OCI-LY7 (cell line): ENCODE results near the gene AFDN. TPM values are rescaled to one million over a fixed set of nuclear protein-coding genes. Genes with fewer than 3 reads are reported as not detected.

Experiments used
- BruUV-seq: library from RNA; stranded (reverse); fragments of 400-500 nt; replicated peaks from 2 replicates; lab custom pipeline; 2021; lab: Mats Ljungman, UMichigan
- CTCF ChIA-PET: fragments of 300-600 bp; sonication (Branson Sonifier 250); formaldehyde crosslinking; loops from one replicate; lab custom pipeline; 2022; ENCODE audit warnings: antibody characterized with exemption; ENCODE audit not compliant: unreplicated experiment; lab: Charles Lee
- POLR2A ChIA-PET: fragments of 300-600 bp; sonication (Branson Sonifier 250); formaldehyde crosslinking; loops from one replicate; lab custom pipeline; 2022; ENCODE audit warnings: antibody characterized with exemption; lab: Charles Lee
- DNase-seq: peaks from one replicate; pipeline ENCODE4 v3.0.0-alpha.2; 2015; ENCODE audit warnings: low spot score
- H2AFZ ChIP-seq: fragments of 200-600 bp; sonication (generic), shearing (Covaris generic); 2 replicates; pipeline ENCODE4 v1.6.1; 2014; ENCODE audit warnings: mild to moderate bottlenecking, antibody characterized with exemption, low read length, moderate library complexity
- H3K27ac ChIP-seq: fragments of 200-600 bp; sonication (generic); 2 replicates; pipeline ENCODE4 v1.5.1; 2014; ENCODE audit warnings: mixed run types, low read depth, mild to moderate bottlenecking, moderate library complexity, low read length, inconsistent platforms; ENCODE audit not compliant: poor library complexity, severe bottlenecking
- H3K36me3 ChIP-seq: fragments of 200-600 bp; sonication (generic); 2 replicates; pipeline ENCODE4 v1.6.1; 2014; ENCODE audit warnings: mild to moderate bottlenecking, antibody characterized with exemption, low read length, moderate library complexity, mixed read lengths; ENCODE audit not compliant: insufficient read depth
- H3K4me1 ChIP-seq: fragments of 200-600 bp; sonication (generic); 2 replicates; pipeline ENCODE4 v1.5.1; 2014; ENCODE audit warnings: mild to moderate bottlenecking, low read length; ENCODE audit not compliant: insufficient read depth, poor library complexity, severe bottlenecking
- H3K4me2 ChIP-seq: fragments of 200-600 bp; sonication (generic); 2 replicates; pipeline ENCODE4 v1.6.1; 2014; ENCODE audit warnings: mild to moderate bottlenecking, low read length
- H3K4me3 ChIP-seq: fragments of 200-600 bp; sonication (generic); 2 replicates; pipeline ENCODE4 v1.5.1; 2014; ENCODE audit warnings: mild to moderate bottlenecking, low read depth, low read length; ENCODE audit not compliant: poor library complexity, severe bottlenecking
- H3K79me2 ChIP-seq: fragments of 200-600 bp; sonication (generic); 2 replicates; pipeline ENCODE4 v1.6.1; 2016; ENCODE audit warnings: low read depth, mild to moderate bottlenecking, low read length, moderate library complexity, mixed read lengths; ENCODE audit not compliant: insufficient read depth
- H3K9me2 ChIP-seq: fragments of 200-600 bp; sonication (generic); 2 replicates; pipeline ENCODE4 v1.6.1; 2016; ENCODE audit warnings: mild to moderate bottlenecking, low read length, mixed read lengths; ENCODE audit not compliant: insufficient read depth
- H3K9me3 ChIP-seq: fragments of 200-600 bp; sonication (generic); 2 replicates; pipeline ENCODE4 v1.6.1; 2014; ENCODE audit warnings: mild to moderate bottlenecking, mixed run types, low read length, mixed read lengths
- H4K20me1 ChIP-seq: fragments of 200-600 bp; sonication (generic); 2 replicates; pipeline ENCODE4 v1.6.1; 2014; ENCODE audit warnings: mild to moderate bottlenecking, antibody characterized with exemption, low read length, moderate library complexity, mixed read lengths; ENCODE audit not compliant: insufficient read depth
- EZH2phosphoT487 ChIP-seq: fragments of 200-600 bp; sonication (generic); IDR thresholded peaks from 2 replicates; pipeline ENCODE4 v1.6.1; 2018; ENCODE audit warnings: low read depth, borderline replicate concordance, mild to moderate bottlenecking, mixed run types, antibody characterized with exemption, low read length, moderate library complexity, mixed read lengths
- intact Hi-C: fragments of 100-400 bp; cut with micrococcal nuclease; formaldehyde crosslinking; loops from one replicate; pipeline ENCODE4 v1.10.0; 2022; ENCODE audit not compliant: unreplicated experiment
- total RNA-seq, 2 experiments: library from RNA; depleted of rRNA in 1 of 2; stranded (reverse); fragments of >200 nt in 1 of 2; shearing (Covaris generic) in 1 of 2; gene quantifications; 2 replicates each; pipeline ENCODE4 v1.2.3, GENCODE V29; 2014 to 2022
- TF ChIP-seq, protein P1 (sequence below): fragments of 200-600 bp; sonication (generic); conservative IDR thresholded peaks from 2 replicates; pipeline ENCODE4 v1.5.1; 2014; ENCODE audit warnings: mild to moderate bottlenecking, antibody characterized with exemption, low read length, moderate library complexity, mixed read lengths

Gene AFDN
- total RNA-seq, 2 experiments from 2014 or later, result 43.6 to 71.6 TPM

- Histone ChIP-seq H3K9me3 (no peaks in the 10 kb centered on the region), H3K27ac (no peak overlapping the region), H3K79me2 (no peaks in the 10 kb centered on the region), H3K36me3 (no peaks in the 10 kb centered on the region), H3K4me2 (no peak overlapping the region), H3K4me3 (no peak overlapping the region), H3K9me2 (no peaks in the 10 kb centered on the region), H3K4me1 (no peaks in the 10 kb centered on the region), H2AFZ (no peak overlapping the region), H4K20me1 (no peaks in the 10 kb centered on the region)
- ChIA-PET CTCF (no interaction called here), POLR2A (no interaction called here)
- intact Hi-C loops, result no loop called here
- BruUV-seq, result no TSS peak
- TF ChIP-seq, protein P1, sequence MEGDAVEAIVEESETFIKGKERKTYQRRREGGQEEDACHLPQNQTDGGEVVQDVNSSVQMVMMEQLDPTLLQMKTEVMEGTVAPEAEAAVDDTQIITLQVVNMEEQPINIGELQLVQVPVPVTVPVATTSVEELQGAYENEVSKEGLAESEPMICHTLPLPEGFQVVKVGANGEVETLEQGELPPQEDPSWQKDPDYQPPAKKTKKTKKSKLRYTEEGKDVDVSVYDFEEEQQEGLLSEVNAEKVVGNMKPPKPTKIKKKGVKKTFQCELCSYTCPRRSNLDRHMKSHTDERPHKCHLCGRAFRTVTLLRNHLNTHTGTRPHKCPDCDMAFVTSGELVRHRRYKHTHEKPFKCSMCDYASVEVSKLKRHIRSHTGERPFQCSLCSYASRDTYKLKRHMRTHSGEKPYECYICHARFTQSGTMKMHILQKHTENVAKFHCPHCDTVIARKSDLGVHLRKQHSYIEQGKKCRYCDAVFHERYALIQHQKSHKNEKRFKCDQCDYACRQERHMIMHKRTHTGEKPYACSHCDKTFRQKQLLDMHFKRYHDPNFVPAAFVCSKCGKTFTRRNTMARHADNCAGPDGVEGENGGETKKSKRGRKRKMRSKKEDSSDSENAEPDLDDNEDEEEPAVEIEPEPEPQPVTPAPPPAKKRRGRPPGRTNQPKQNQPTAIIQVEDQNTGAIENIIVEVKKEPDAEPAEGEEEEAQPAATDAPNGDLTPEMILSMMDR, result no peak
- no peak for TF ChIP-seq EZH2phosphoT487
- no peak for DNase-seq
These were observed 24.4 kb upstream of the AFDN start for GRCh38 chr6:167802339-167802738.

DNA sequence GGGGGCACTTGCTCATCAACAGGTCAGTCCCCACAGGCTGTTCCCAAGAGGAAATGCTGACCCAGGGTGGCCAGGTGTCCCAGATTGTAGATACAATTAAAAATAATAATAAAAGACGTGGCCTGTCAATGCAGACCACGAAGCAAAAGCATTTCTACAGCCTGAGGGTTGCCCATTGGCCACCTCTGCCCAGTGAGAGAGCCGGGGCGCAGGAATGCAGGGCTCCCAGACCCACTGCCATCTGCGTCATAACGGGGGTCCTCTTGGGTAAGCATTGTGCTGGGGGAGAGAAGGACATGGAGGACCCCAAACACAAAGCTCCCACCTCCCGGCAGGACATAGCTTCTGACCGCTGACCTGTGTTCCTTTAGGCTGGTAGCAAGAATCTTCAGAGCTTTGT is 22.9 kb upstream of the AFDN start:
- Histone ChIP-seq H3K36me3 (no peaks in the 10 kb centered on the region), H4K20me1 (no peaks in the 10 kb centered on the region), H3K9me3 (no peaks in the 10 kb centered on the region), H3K4me2 (no peak overlapping the region), H3K4me3 (no peak overlapping the region), H3K9me2 (no peaks in the 10 kb centered on the region), H2AFZ (no peak overlapping the region), H3K79me2 (no peaks in the 10 kb centered on the region), H3K4me1 (no peaks in the 10 kb centered on the region), H3K27ac (no peak overlapping the region)
- TF ChIP-seq, protein P1, result no peak
- TF ChIP-seq EZH2phosphoT487, result no peak
- POLR2A ChIA-PET, result no interaction called here
- BruUV-seq, result no TSS peak
- intact Hi-C loops, result no loop called here
- DNase-seq, result no peak
- CTCF ChIA-PET, result no interaction called here

GRCh38 chr6:167804281-167805013 is 22.3 kb upstream of the AFDN start:
- Histone ChIP-seq H3K9me3 (no peaks in the 10 kb centered on the region), H3K9me2 (no peaks in the 10 kb centered on the region), H4K20me1 (no peaks in the 10 kb centered on the region), H3K4me1 (no peaks in the 10 kb centered on the region), H3K27ac (no peak overlapping the region), H3K4me3 (no peak overlapping the region), H2AFZ (no peak overlapping the region), H3K79me2 (no peaks in the 10 kb centered on the region), H3K36me3 (no peaks in the 10 kb centered on the region), H3K4me2 (no peak overlapping the region)
- ChIA-PET POLR2A (interaction anchor here (1.0 kb wide), 1 partner anchor 15 kb away, joined by 5 read pairs; no protein-coding TSS in a partner anchor), CTCF (no interaction called here)
- TF ChIP-seq, protein P1, result no peak
- no peak for TF ChIP-seq EZH2phosphoT487
- no peak for DNase-seq
- BruUV-seq, result no TSS peak
- intact Hi-C loops, result no loop called here
